Fibroblast of pulmonary artery (primary cell): ENCODE data around the gene MYMK.

ENCODE experiments used
- DNase-seq: peaks from one replicate; pipeline ENCODE4 v3.0.0-alpha.2; 2010; ENCODE audit warnings: low read depth
- H3K4me3 ChIP-seq: replicated peaks from 2 replicates; pipeline ENCODE4 v1.5.1; 2011; ENCODE audit warnings: low read depth, mild to moderate bottlenecking, control low read depth, low read length, moderate library complexity
- TF ChIP-seq, protein P1 (sequence below): IDR thresholded peaks from 2 replicates; pipeline ENCODE4 v1.5.1; 2011; ENCODE audit warnings: mild to moderate bottlenecking, control low read depth, low read length, inconsistent platforms; ENCODE audit errors: missing control alignments

The MYMK gene

DNA sequence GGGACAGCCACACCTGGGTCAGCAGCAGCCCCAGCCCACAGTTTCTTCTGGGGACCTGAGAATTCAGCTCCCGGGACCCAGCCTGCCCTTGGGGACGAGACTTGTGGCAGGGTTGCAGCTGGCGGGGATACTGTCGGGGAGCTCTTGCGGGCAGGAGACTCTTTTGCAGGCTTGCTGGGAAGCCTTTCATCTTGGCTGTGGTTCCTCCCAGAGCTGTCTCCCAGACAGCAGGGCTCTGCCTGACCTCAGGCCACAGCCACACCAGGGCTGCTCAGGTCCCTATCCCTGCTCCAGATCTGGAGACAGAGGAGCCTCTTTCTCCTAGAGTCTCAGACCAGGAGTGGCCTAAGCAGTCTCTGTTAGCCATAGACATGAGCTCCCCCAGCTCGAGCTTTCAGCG lies 4.7 kb upstream of the MYMK start:
- TF ChIP-seq, protein P1, sequence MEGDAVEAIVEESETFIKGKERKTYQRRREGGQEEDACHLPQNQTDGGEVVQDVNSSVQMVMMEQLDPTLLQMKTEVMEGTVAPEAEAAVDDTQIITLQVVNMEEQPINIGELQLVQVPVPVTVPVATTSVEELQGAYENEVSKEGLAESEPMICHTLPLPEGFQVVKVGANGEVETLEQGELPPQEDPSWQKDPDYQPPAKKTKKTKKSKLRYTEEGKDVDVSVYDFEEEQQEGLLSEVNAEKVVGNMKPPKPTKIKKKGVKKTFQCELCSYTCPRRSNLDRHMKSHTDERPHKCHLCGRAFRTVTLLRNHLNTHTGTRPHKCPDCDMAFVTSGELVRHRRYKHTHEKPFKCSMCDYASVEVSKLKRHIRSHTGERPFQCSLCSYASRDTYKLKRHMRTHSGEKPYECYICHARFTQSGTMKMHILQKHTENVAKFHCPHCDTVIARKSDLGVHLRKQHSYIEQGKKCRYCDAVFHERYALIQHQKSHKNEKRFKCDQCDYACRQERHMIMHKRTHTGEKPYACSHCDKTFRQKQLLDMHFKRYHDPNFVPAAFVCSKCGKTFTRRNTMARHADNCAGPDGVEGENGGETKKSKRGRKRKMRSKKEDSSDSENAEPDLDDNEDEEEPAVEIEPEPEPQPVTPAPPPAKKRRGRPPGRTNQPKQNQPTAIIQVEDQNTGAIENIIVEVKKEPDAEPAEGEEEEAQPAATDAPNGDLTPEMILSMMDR, result no peak
- H3K4me3 ChIP-seq, result no peak overlapping the region
- no peak for DNase-seq

DNA sequence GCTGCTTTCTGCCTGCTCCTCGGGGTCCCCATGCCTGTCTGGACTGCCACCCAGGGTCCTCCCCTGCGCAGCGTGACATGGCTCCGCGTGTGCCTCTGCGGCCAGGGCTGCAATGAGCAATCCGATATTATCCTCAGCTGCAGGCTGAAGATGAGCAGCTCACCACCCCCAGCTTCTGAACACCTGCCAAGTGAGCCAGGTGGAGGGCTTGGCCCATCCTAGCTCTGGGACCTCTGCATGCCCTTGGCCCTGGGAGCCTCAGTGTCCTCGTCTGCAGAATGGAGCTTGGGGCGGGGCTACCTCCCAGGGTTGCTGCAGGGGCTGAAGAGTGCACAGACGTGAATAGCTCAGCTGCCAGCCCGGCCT lies 4.1 kb upstream of the MYMK start:
- no peak for DNase-seq
- TF ChIP-seq, protein P1, result no peak
- no peak overlapping the region for H3K4me3 ChIP-seq

DNA sequence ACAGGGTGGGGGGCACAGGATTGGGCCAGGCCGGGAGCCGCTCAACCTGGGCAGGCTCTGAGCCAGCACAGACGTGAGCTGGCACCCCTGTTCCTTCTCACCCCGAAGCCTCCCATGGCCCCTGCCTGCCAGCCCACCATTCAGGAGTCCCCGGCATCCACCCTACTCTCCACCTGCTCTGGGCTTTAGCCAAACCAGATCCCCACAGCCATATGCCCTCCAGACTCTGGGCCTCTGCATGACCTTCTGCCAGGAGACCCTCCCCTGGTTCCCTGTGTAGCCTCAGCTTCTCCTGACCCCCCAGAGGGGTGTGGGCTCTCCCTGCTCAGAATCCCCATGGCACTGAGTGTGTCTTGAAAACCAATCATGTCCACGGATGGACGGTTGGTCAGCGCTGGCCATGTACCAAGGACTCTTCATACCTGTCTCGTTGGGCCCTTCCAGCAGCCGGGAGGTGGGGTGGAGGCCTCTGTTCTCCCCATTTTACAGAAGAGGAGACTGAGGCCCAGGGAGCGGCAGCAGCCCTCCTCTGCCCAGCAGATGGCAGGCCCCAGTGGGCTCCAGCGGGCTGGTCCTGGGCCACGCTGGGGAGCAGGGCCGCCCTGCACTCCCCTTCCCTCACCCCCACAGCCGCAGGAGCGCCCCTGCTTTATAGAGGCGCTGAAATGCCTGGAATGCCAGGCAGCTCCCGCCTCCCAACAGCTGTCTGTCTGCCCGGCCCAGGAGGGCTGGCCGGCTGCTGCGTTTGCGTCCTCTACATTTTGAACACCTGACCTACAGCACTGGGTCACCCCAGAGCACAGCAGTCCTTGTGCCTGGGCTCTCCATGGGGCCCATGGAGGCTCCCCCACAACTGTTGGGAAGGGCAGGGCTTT lies 3.5 kb upstream of the MYMK start:
- TF ChIP-seq, protein P1, result no peak
- no peak for DNase-seq
- H3K4me3 ChIP-seq, result no peak overlapping the region

DNA sequence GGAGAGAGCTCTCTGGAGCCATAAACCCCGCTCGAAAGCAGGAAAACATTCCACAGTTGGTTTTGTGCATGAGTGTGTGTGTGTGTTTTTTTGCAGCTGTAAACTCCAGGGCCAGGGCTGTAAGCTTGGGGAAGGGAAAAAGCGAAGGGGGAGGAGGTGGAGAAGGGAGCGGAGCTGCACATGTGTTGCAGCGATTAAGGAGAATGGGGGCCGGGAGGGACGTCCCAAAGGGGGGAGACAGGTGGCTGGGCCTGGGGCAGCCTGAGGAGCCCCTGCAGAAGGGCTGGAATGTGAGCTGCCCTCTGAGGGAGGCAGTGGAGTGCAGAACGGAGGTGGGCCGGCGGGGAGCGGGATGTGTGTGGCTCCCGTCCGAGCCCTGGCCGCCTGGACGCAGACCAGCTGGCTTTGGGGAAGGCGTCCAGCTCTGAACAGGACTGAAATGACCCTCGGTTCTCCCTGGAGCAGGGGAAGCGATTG lies 2.7 kb upstream of the MYMK start:
- TF ChIP-seq, protein P1, result no peak
- DNase-seq, result no peak
- H3K4me3 ChIP-seq, result no peak overlapping the region

DNA sequence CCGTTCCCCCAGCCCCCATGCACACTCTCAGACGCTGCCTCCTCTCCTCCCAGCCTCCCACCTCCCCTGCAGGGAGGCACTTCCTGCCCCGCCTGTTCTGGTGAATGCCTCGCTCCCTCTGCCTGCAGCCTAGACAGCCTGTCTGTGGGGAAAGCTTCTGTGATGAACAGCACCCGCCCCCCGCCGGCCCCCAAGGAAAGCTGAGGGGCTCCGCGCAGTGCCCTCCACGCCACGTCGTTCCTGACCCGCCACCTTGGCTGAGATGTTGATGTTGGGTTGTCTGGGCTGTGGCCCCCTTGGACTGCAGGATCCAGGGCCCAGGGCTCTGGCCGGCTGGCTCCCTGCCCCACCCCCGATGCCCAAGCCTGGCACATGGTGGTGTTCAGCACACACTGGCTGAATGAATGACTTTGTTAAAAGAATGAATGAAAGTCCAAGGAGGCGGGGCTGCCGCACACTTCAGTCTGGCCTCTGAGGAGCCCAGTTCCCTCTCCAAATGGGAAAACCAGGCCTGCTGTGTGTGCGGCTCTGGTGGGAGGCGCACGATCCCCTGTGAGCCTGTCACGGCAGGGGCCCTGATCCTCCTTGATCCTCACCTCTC lies 2.1 kb upstream of the MYMK start:
- no peak overlapping the region for H3K4me3 ChIP-seq
- peak; percentile 29 for DNase-seq
- TF ChIP-seq, protein P1, result no peak

DNA sequence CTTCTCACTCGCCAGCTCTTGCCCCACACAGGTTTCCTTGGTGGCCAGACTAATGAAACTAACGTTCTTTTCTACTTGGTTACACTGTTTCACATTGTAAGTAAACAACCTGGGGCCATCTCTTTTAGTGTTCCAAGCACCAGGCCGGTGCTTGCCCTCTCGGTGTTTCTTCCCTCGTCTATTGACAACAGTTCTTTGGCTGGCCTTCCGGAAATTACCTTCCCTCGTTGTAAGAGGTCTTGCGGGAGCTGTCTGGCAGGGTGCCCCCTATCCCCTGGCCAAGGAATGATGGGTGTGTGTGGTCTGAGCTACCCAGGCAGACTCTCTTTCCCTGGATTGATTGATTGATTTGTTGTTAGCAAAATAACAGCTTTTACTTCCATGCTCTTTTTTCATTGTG lies 918 bp upstream of the MYMK start:
- H3K4me3 ChIP-seq, result no peak overlapping the region
- TF ChIP-seq, protein P1, result no peak
- no peak for DNase-seq
